Mucosa of gallbladder (tissue), 1 donor: ENCODE data around the gene IFNLR1. TPM values are rescaled to one million over a fixed set of nuclear protein-coding genes. Genes with fewer than 3 reads are reported as not detected.

Source experiments
- DNase-seq: peaks from one replicate; pipeline ENCODE4 v3.0.0-alpha.2; 2020; ENCODE audit warnings: low spot score
- total RNA-seq: library from RNA; stranded (reverse); gene quantifications from one replicate; pipeline ENCODE4 v1.2.1, GENCODE V29; 2021
- donor health status: DM: no; HTN: no; CAD: no.

The IFNLR1 gene
- total RNA-seq, 1 donor from 2014 or later = 11.2 TPM

DNA sequence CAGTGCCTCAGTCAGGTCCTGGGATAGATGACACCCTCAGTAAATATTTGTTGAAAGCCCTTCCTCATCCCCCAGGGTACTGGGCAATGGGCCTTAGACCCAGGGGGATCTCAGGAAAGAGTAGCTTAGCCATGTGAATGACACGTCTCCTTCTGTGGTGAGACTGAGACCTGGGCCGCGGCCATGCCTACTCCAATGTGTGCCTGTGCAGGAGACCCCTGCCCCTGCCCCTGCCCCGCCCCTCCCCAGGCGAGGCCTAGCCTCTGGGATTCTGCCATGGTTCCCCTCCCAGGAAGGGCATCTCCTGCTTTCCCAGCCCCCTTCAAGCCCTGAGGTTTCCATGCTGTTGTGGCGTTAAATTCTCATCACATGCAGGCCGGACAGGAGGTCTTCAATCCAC lies 82.2 kb downstream of the IFNLR1 start:
- no peak for DNase-seq

Other genes with a start within 250 kb of the IFNLR1 start
- gene PNRC2, start 227.5 kb downstream of the IFNLR1 start, total RNA-seq = 153 TPM
- 78.9 TPM for gene SRSF10, start 207.0 kb downstream of the IFNLR1 start, total RNA-seq
- gene MYOM3, start 75.2 kb downstream of the IFNLR1 start, total RNA-seq = 1.7 TPM
- gene IL22RA1, start 44.1 kb downstream of the IFNLR1 start, total RNA-seq = 11.6 TPM
- 1.4 TPM for gene GRHL3, start 132.1 kb upstream of the IFNLR1 start, total RNA-seq
- gene STPG1, start 226.5 kb upstream of the IFNLR1 start, total RNA-seq = 10.8 TPM
- gene NIPAL3, start 228.5 kb upstream of the IFNLR1 start, total RNA-seq = 57.4 TPM